ENCODE measurements around the gene BABAM2. TPM values are rescaled to one million over a fixed set of nuclear protein-coding genes. Genes with fewer than 3 reads are reported as not detected.

BABAM2 gene
- total and polyA plus RNA-seq, 4 donors: 9.9 to 17.0 (median 13.9) TPM

GRCh38 chr2:28344756-28345373, 454.3 kb downstream of the BABAM2 start (continued):
- TF ChIP-seq MAX (IDR thresholded peaks at IDR 0.05) (no peak), ZBTB33 (IDR thresholded peaks at IDR 0.05) (no peak), GABPA (IDR thresholded peaks at IDR 0.05 in 1 of 2, conservative IDR thresholded peaks at IDR 0.05 in 1 of 2) (no peak)

- peak overlapping the region in 2 of 3 donors; percentile 17 to 46 for H3K4me3 ChIP-seq (ENCODE audit: low read depth in 1 of 3, low read length in 3 of 3)
- peaks cover 18 to 45% (median 36%) of the 10 kb centered on the region in 4 donors for H3K4me1 ChIP-seq (ENCODE audit: control insufficient read depth in 4 of 4, insufficient read depth in 4 of 4, low read length in 3 of 4)
- TF ChIP-seq REST (IDR thresholded peaks at IDR 0.05) (no peak), HNF4A (conservative IDR thresholded peaks at IDR 0.05) (no peak), EGR1 (IDR thresholded peaks at IDR 0.05; ENCODE audit: low read depth in 2 of 2) (no peak), YY1 (IDR thresholded peaks at IDR 0.05) (no peak), ZBTB33 (IDR thresholded peaks at IDR 0.05) (no peak), FOXA1 (IDR thresholded peaks at IDR 0.05) (no peak), RAD21 (IDR thresholded peaks at IDR 0.05) (no peak), MAX (IDR thresholded peaks at IDR 0.05) (no peak), SP1 (IDR thresholded peaks at IDR 0.05) (no peak)
- 66% methylated on average over 8 of the region's 8 CpGs for WGBS
- H3K27me3 ChIP-seq (ENCODE audit: control insufficient read depth in 4 of 4, insufficient read depth in 4 of 4, low read length in 3 of 4): no peaks in the 10 kb centered on the region
- peak overlapping the region; percentile 25 to 64 for H3K9ac ChIP-seq (ENCODE audit: low read depth in 1 of 2, low read length in 2 of 2)
- H3K9me3 ChIP-seq (ENCODE audit: control insufficient read depth in 4 of 4, low read length in 3 of 4): no peaks in the 10 kb centered on the region
- no peaks in the 10 kb centered on the region for H3K36me3 ChIP-seq (ENCODE audit: control insufficient read depth in 4 of 4, insufficient read depth in 3 of 4, low read depth in 1 of 4, low read length in 3 of 4)
- no peak for DNase-seq (ENCODE audit: low spot score)
- H3K27ac ChIP-seq (ENCODE audit: low read depth in 1 of 2, low read length in 2 of 2): peak overlapping the region; percentile 88 to 90
These were observed 455.1 kb downstream of the BABAM2 start for GRCh38 chr2:28345619-28346018.

- H3K27ac ChIP-seq (ENCODE audit: low read depth in 1 of 2, low read length in 2 of 2): no peak overlapping the region
- no peak for DNase-seq (ENCODE audit: low spot score)
These were observed 456.1 kb downstream of the BABAM2 start for GRCh38 chr2:28346587-28346986.

More at GRCh38 chr2:28346587-28346986, 456.1 kb downstream of the BABAM2 start:
- Histone ChIP-seq H3K9ac (ENCODE audit: low read depth in 1 of 2, low read length in 2 of 2) (no peak overlapping the region), H3K4me1 (ENCODE audit: control insufficient read depth in 4 of 4, insufficient read depth in 4 of 4, low read length in 3 of 4) (peaks cover 13 to 37% (median 29%) of the 10 kb centered on the region in 4 donors), H3K36me3 (ENCODE audit: control insufficient read depth in 4 of 4, insufficient read depth in 3 of 4, low read depth in 1 of 4, low read length in 3 of 4) (no peaks in the 10 kb centered on the region), H3K27me3 (ENCODE audit: control insufficient read depth in 4 of 4, insufficient read depth in 4 of 4, low read length in 3 of 4) (no peaks in the 10 kb centered on the region), H3K9me3 (ENCODE audit: control insufficient read depth in 4 of 4, low read length in 3 of 4) (no peaks in the 10 kb centered on the region), H3K4me3 (ENCODE audit: low read depth in 1 of 3, low read length in 3 of 3) (no peak overlapping the region)
- TF ChIP-seq ATF3 (IDR thresholded peaks at IDR 0.05) (no peak), RXRA (IDR thresholded peaks at IDR 0.05) (no peak)
- 96% methylated on average over 6 of the region's 6 CpGs for WGBS

Data from liver (tissue), 9 donors.